NB4 (cell line): ENCODE measurements around the gene PALD1.

Experiments used
- DNase-seq: peaks from one replicate; pipeline ENCODE4 v3.0.0; 2010; ENCODE audit warnings: low read depth
- H3K4me3 ChIP-seq: one replicate; pipeline ENCODE4 v1.5.1; 2011; ENCODE audit warnings: mild to moderate bottlenecking, low read depth, low read length, moderate library complexity
- CTCF ChIP-seq: IDR thresholded peaks from one replicate; pipeline ENCODE4 v1.5.1; 2012; ENCODE audit warnings: low read depth, low read length
- MAX ChIP-seq: IDR thresholded peaks from 2 replicates; pipeline ENCODE4 v1.6.1; 2011; ENCODE audit warnings: low read depth, low read length
- MYC ChIP-seq: IDR thresholded peaks from 2 replicates; pipeline ENCODE4 v1.6.1; 2011; ENCODE audit warnings: low read depth, low read length
- POLR2A ChIP-seq: IDR thresholded peaks from 2 replicates; pipeline ENCODE4 v1.6.1; 2011; ENCODE audit warnings: mild to moderate bottlenecking; ENCODE audit not compliant: insufficient read length; ENCODE audit errors: extremely low read depth

The PALD1 gene

GRCh38 chr10:70494536-70494935, 16.0 kb downstream of the PALD1 start:
- peak overlapping the region; percentile 9 for H3K4me3 ChIP-seq
- TF ChIP-seq POLR2A: no peak
- TF ChIP-seq MAX: no peak
- DNase-seq: peak; percentile 67

- peak overlapping the region; percentile 9 for H3K4me3 ChIP-seq
- TF ChIP-seq POLR2A (no peak), MYC (no peak), CTCF (no peak), MAX (no peak)
- no peak for DNase-seq
These were observed 16.4 kb downstream of the PALD1 start for GRCh38 chr10:70494966-70495365.

GRCh38 chr10:70495691-70496261, 17.2 kb downstream of the PALD1 start:
- no peak overlapping the region for H3K4me3 ChIP-seq
- no peak for TF ChIP-seq MAX
- no peak for DNase-seq

- no peak for TF ChIP-seq MAX
- no peak for TF ChIP-seq CTCF
- no peak for TF ChIP-seq MYC
- no peak for TF ChIP-seq POLR2A
- no peak overlapping the region for H3K4me3 ChIP-seq
- no peak for DNase-seq
These were observed 18.0 kb downstream of the PALD1 start for GRCh38 chr10:70496341-70497119.

- DNase-seq: no peak
- H3K4me3 ChIP-seq: no peak overlapping the region
- TF ChIP-seq MAX (no peak), MYC (no peak), CTCF (no peak), POLR2A (no peak)
These were observed 18.6 kb downstream of the PALD1 start for GRCh38 chr10:70497120-70497545.

- TF ChIP-seq MYC (no peak), MAX (no peak), POLR2A (no peak), CTCF (no peak)
- H3K4me3 ChIP-seq: no peak overlapping the region
- peak; percentile 44 for DNase-seq
These were observed 20.6 kb downstream of the PALD1 start for GRCh38 chr10:70498970-70499835.
